ENCODE data around the gene PDK2.
A peak's percentile ranks its signal among the peaks of the same experiment; 100 is the strongest.

- TF ChIP-seq POLR2A (IDR thresholded peaks at IDR 0.05), result no peak
- TF ChIP-seq CTCF (IDR thresholded peaks at IDR 0.05 in 4 of 5, conservative IDR thresholded peaks at IDR 0.05 in 1 of 5), result peak; percentile 30 to 51 (median 50)
These were observed 15.6 kb upstream of the PDK2 start for GRCh38 chr17:50079334-50080095.
